Mesenchymal stem cell (in vitro differentiated cells and primary cell): ENCODE data around the gene ITGA8.

Experiments
- DNase-seq: peaks from one replicate; pipeline ENCODE4 v3.0.0-alpha.2; 2013
- H2AFZ ChIP-seq: one replicate; pipeline ENCODE4 v1.6.1; 2013; ENCODE audit warnings: low read depth, mild to moderate bottlenecking, control low read depth, inconsistent platforms, low read length, moderate library complexity
- H2AK5ac ChIP-seq: 2 replicates; pipeline ENCODE4 v1.6.1; 2013; ENCODE audit warnings: low read length, moderate library complexity, mild to moderate bottlenecking, inconsistent platforms; ENCODE audit not compliant: severe bottlenecking
- H2BK120ac ChIP-seq: one replicate; pipeline ENCODE4 v1.6.1; 2013; ENCODE audit warnings: low read depth, mild to moderate bottlenecking, inconsistent platforms, low read length, moderate library complexity
- H2BK12ac ChIP-seq, 2 experiments: one replicate each; pipeline ENCODE4 v1.6.1; 2013; ENCODE audit warnings: inconsistent platforms in 2 of 2, low read length in 2 of 2, mild to moderate bottlenecking in 2 of 2, moderate library complexity in 2 of 2, control low read depth in 1 of 2
- H2BK15ac ChIP-seq: one replicate; pipeline ENCODE4 v1.6.1; 2013; ENCODE audit warnings: mild to moderate bottlenecking, low read depth, inconsistent platforms; ENCODE audit not compliant: poor library complexity, severe bottlenecking
- H2BK5ac ChIP-seq: 2 replicates; pipeline ENCODE4 v1.6.1; 2013; ENCODE audit warnings: low read depth, mild to moderate bottlenecking, low read length, control low read depth, inconsistent platforms; ENCODE audit not compliant: poor library complexity, severe bottlenecking
- H3K14ac ChIP-seq, 2 experiments: one replicate each; pipeline ENCODE4 v1.6.1; 2013; ENCODE audit warnings: inconsistent platforms in 2 of 2, low read length in 2 of 2, control low read depth in 1 of 2, mild to moderate bottlenecking in 1 of 2, moderate library complexity in 1 of 2
- H3K18ac ChIP-seq, 2 experiments: one replicate each; pipeline ENCODE4 v1.6.1; 2013; ENCODE audit warnings: inconsistent platforms in 2 of 2, low read length in 2 of 2, control low read depth in 1 of 2, low read depth in 1 of 2, mild to moderate bottlenecking in 1 of 2
- H3K23ac ChIP-seq, 2 experiments: one replicate each; pipeline ENCODE4 v1.6.1; 2013; ENCODE audit warnings: inconsistent platforms in 2 of 2, low read length in 2 of 2, mild to moderate bottlenecking in 2 of 2, moderate library complexity in 2 of 2, control low read depth in 1 of 2
- H3K27ac ChIP-seq: 2 replicates; pipeline ENCODE4 v1.5.1; 2013; ENCODE audit warnings: mild to moderate bottlenecking, moderate library complexity, low read length, control low read depth, inconsistent platforms; ENCODE audit not compliant: poor library complexity, severe bottlenecking
- H3K27me3 ChIP-seq, 2 experiments: 2 replicates each; pipeline versions ENCODE4 v1.6.1 to v1.7.0; 2013; ENCODE audit warnings: low read length in 2 of 2, mild to moderate bottlenecking in 2 of 2, moderate library complexity in 2 of 2, control low read depth in 1 of 2, inconsistent platforms in 1 of 2; ENCODE audit not compliant: control insufficient read depth in 1 of 2, insufficient read depth in 1 of 2
- H3K36me3 ChIP-seq, 2 experiments: 2 replicates each; pipeline versions ENCODE4 v1.6.1 to v1.7.0; 2013; ENCODE audit warnings: low read length in 2 of 2, control low read depth in 1 of 2, inconsistent platforms in 1 of 2, low read depth in 1 of 2, mild to moderate bottlenecking in 1 of 2; ENCODE audit not compliant: insufficient read depth in 2 of 2, control insufficient read depth in 1 of 2
- H3K4ac ChIP-seq, 2 experiments: one replicate each; pipeline ENCODE4 v1.6.1; 2013; ENCODE audit warnings: inconsistent platforms in 2 of 2, low read length in 2 of 2, mild to moderate bottlenecking in 2 of 2, moderate library complexity in 2 of 2, control low read depth in 1 of 2, low read depth in 1 of 2
- H3K4me1 ChIP-seq: 2 replicates; pipeline ENCODE4 v1.6.1; 2013; ENCODE audit warnings: low read depth, low read length, control low read depth; ENCODE audit not compliant: control insufficient read depth, insufficient read depth
- H3K4me2 ChIP-seq: 2 replicates; pipeline ENCODE4 v1.6.1; 2013; ENCODE audit warnings: low read length, mild to moderate bottlenecking, inconsistent platforms; ENCODE audit not compliant: poor library complexity, severe bottlenecking
- H3K4me3 ChIP-seq, 2 experiments: 2 replicates each; pipeline versions ENCODE4 v1.5.1 to v1.7.0; 2013; ENCODE audit warnings: low read length in 2 of 2, mild to moderate bottlenecking in 2 of 2, control low read depth in 1 of 2, low read depth in 1 of 2; ENCODE audit not compliant: insufficient read depth in 1 of 2
- H3K79me1 ChIP-seq: replicated peaks from 2 replicates; pipeline ENCODE4 v1.6.1; 2013; ENCODE audit warnings: mild to moderate bottlenecking, control low read depth, low read length, inconsistent platforms; ENCODE audit not compliant: poor library complexity, severe bottlenecking
- H3K9ac ChIP-seq: 2 replicates; pipeline ENCODE4 v1.7.0; 2013; ENCODE audit warnings: mild to moderate bottlenecking, low read length, moderate library complexity
- H3K9me3 ChIP-seq: 2 replicates; pipeline ENCODE4 v1.7.0; 2013; ENCODE audit warnings: mild to moderate bottlenecking, low read length; ENCODE audit not compliant: control insufficient read depth
- H4K8ac ChIP-seq: one replicate; pipeline ENCODE4 v1.6.1; 2013; ENCODE audit warnings: inconsistent platforms, mild to moderate bottlenecking, low read length, moderate library complexity
- H4K91ac ChIP-seq: one replicate; pipeline ENCODE4 v1.6.1; 2013; ENCODE audit warnings: mild to moderate bottlenecking, low read length, inconsistent platforms
- WGBS: methylation state at CpG from one replicate; pipeline ENCODE4 v1.1.7; 2013; ENCODE audit warnings: mixed read lengths; 5-methylcytosine and 5-hydroxymethylcytosine counted together

The ITGA8 gene

GRCh38 chr10:15705298-15705697 is 14.4 kb downstream of the ITGA8 start:
- H2BK5ac ChIP-seq, result no peak overlapping the region
- H3K4ac ChIP-seq, result no peak overlapping the region
- 91% methylated on average over 1 of the region's 1 CpG for WGBS

GRCh38 chr10:15704581-15704968 is 15.1 kb downstream of the ITGA8 start:
- H3K14ac ChIP-seq, result no peak overlapping the region
- no peak overlapping the region for H3K18ac ChIP-seq
- H3K23ac ChIP-seq, result no peak overlapping the region
- H3K27ac ChIP-seq, result no peak overlapping the region
- H2AFZ ChIP-seq, result no peak overlapping the region
- no peaks in the 10 kb centered on the region for H3K79me1 ChIP-seq
- H3K4ac ChIP-seq, result no peak overlapping the region
- WGBS, result 70% methylated on average over 2 of the region's 2 CpGs
- H4K91ac ChIP-seq, result no peak overlapping the region
- H2BK5ac ChIP-seq, result no peak overlapping the region
- H4K8ac ChIP-seq, result no peak overlapping the region
- no peak overlapping the region for H3K4me2 ChIP-seq
- H2AK5ac ChIP-seq, result no peak overlapping the region
- H2BK120ac ChIP-seq, result no peak overlapping the region
- H3K4me3 ChIP-seq, result no peak overlapping the region
- no peak overlapping the region for H2BK12ac ChIP-seq
- H3K9ac ChIP-seq, result no peak overlapping the region
- peaks cover 0 to 3% of the 10 kb centered on the region in 2 experiments for H3K27me3 ChIP-seq
- DNase-seq, result no peak
- H2BK15ac ChIP-seq, result no peak overlapping the region
- H3K9me3 ChIP-seq, result no peaks in the 10 kb centered on the region
- H3K4me1 ChIP-seq, result no peaks in the 10 kb centered on the region
- no peaks in the 10 kb centered on the region for H3K36me3 ChIP-seq

More at GRCh38 chr10:15705298-15705697, 14.4 kb downstream of the ITGA8 start:
- no peak overlapping the region for H2BK12ac ChIP-seq
- no peaks in the 10 kb centered on the region for H3K9me3 ChIP-seq
- H3K14ac ChIP-seq, result no peak overlapping the region
- peaks cover under 1 to 3% of the 10 kb centered on the region in 2 experiments for H3K27me3 ChIP-seq
- no peaks in the 10 kb centered on the region for H3K4me1 ChIP-seq
- no peak overlapping the region for H3K9ac ChIP-seq
- H3K4me3 ChIP-seq, result no peak overlapping the region
- H2AFZ ChIP-seq, result no peak overlapping the region
- no peak overlapping the region for H2BK120ac ChIP-seq
- H3K79me1 ChIP-seq, result no peaks in the 10 kb centered on the region
- H3K18ac ChIP-seq, result no peak overlapping the region
- H4K91ac ChIP-seq, result no peak overlapping the region
- no peak for DNase-seq
- no peaks in the 10 kb centered on the region for H3K36me3 ChIP-seq
- H2BK15ac ChIP-seq, result no peak overlapping the region
- H3K4me2 ChIP-seq, result no peak overlapping the region
- no peak overlapping the region for H3K23ac ChIP-seq
- H2AK5ac ChIP-seq, result no peak overlapping the region
- no peak overlapping the region for H3K27ac ChIP-seq
- H4K8ac ChIP-seq, result no peak overlapping the region

DNA sequence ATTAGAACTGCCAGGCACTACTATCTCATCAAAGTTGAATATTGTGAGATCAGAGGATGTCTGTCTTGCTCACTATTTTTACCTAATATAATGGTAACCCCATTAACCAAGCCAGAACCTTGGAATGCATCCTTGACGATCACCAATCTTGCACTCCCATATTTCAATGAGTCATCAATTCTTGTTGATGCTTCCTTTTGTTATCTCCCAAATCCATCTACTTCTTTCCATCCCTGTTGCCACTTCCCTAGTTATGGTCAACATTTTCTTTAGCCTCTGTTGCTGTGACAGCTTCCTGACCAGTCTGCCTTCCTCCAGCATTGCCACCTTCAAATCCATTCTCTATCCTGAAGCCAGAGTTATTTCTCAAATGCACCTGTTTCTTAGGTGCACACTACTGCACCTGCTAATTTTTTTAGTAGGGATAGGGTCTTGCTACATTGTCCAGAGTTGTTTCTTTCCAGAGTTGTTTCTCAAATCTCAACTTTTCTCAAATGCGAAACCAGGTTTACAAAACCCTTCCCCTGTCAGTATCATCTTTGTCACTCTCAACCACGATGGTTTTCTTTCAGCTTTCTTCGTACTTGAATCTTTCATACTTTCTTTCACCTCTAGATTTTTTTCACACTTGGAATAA is 15.7 kb downstream of the ITGA8 start:
- H2BK12ac ChIP-seq, result no peak overlapping the region
- H3K4me1 ChIP-seq, result no peaks in the 10 kb centered on the region
- H4K91ac ChIP-seq, result no peak overlapping the region
- no peak overlapping the region for H3K4ac ChIP-seq
- no peak overlapping the region for H3K4me3 ChIP-seq
- H3K9me3 ChIP-seq, result no peaks in the 10 kb centered on the region
- no peak overlapping the region for H4K8ac ChIP-seq
- DNase-seq, result no peak
- peaks cover 0 to 3% of the 10 kb centered on the region in 2 experiments for H3K27me3 ChIP-seq
- no peak overlapping the region for H2AK5ac ChIP-seq
- H3K36me3 ChIP-seq, result no peaks in the 10 kb centered on the region
- no peak overlapping the region for H3K9ac ChIP-seq
- no peak overlapping the region for H2BK15ac ChIP-seq
- H2BK120ac ChIP-seq, result no peak overlapping the region
- H3K4me2 ChIP-seq, result no peak overlapping the region
- no peak overlapping the region for H2BK5ac ChIP-seq
- no peak overlapping the region for H2AFZ ChIP-seq
- WGBS, result 85% methylated on average over 4 of the region's 4 CpGs
- no peak overlapping the region for H3K18ac ChIP-seq
- H3K27ac ChIP-seq, result no peak overlapping the region
- H3K79me1 ChIP-seq, result no peaks in the 10 kb centered on the region
- no peak overlapping the region for H3K14ac ChIP-seq
- H3K23ac ChIP-seq, result no peak overlapping the region

DNA sequence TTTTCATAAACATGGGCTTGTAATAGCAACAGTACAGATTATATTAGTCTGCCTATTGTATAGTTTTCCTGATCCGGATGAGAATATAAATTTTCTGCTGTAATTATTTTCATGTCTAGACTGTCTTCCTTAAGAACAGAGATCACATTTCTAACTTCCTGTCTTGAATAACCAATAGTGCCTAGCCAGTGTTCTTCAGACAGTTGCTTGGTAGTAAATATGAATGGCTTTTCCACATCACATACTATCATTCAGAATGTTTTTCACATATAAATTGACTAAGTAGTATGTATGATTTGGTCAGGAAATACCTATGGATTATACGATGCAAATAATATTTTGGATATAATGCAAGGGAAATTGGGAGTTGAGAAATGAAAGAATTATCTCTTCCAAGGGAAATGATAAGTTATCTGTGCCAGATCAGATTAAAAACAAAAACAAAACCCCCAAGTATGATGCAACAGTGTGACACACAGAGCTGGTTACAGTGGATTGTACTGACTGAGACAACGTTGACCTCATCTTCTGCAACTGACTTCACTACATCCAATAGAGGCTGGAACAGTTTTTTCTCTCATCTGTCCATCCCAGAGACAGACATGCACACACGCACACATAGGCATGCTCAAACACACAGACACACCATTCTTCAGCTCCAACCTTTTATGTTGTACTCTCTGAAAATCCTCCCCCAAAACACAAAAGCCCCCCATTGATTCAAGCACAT is 16.4 kb downstream of the ITGA8 start:
- Histone ChIP-seq H3K79me1 (no peaks in the 10 kb centered on the region), H4K91ac (no peak overlapping the region), H2AFZ (no peak overlapping the region), H2BK120ac (no peak overlapping the region), H3K27ac (no peak overlapping the region), H4K8ac (no peak overlapping the region), H3K14ac (no peak overlapping the region), H3K4me1 (no peaks in the 10 kb centered on the region), H3K4me2 (no peak overlapping the region), H2AK5ac (no peak overlapping the region), H3K4me3 (no peak overlapping the region), H3K27me3 (peaks cover 0 to 3% of the 10 kb centered on the region in 2 experiments), H2BK15ac (no peak overlapping the region), H3K9ac (no peak overlapping the region), H3K9me3 (no peaks in the 10 kb centered on the region), H3K18ac (no peak overlapping the region), H2BK12ac (no peak overlapping the region), H3K4ac (no peak overlapping the region), H3K23ac (no peak overlapping the region), H2BK5ac (no peak overlapping the region), H3K36me3 (no peaks in the 10 kb centered on the region)
- WGBS, result 91% methylated on average over 3 of the region's 4 CpGs
- DNase-seq, result peak; percentile 57
